Fibroblast of lung (primary cell): ENCODE measurements around the gene STAM. TPM values are rescaled to one million over a fixed set of nuclear protein-coding genes. Genes with fewer than 3 reads are reported as not detected.
"Not testable (repeated sequence)": the region's sequence is repeated elsewhere in the genome, so short reads cannot be mapped to it uniquely, and the experiment has no call there.

Experiments used
- DNase-seq, 2 donors: peaks; one replicate each; pipeline versions ENCODE4 v3.0.0 to v3.0.0-alpha.2; 2010; ENCODE audit warnings: low read depth in 2 of 2
- H2AFZ ChIP-seq: 2 replicates; pipeline ENCODE4 v1.5.1; 2012; ENCODE audit warnings: low read length, control low read depth, inconsistent platforms
- H3K27ac ChIP-seq: 2 replicates; pipeline ENCODE4 v1.5.1; 2011; ENCODE audit warnings: low read length, control low read depth; ENCODE audit not compliant: insufficient read depth
- H3K27me3 ChIP-seq: 2 replicates; pipeline ENCODE4 v1.5.1; 2011; ENCODE audit warnings: mild to moderate bottlenecking, low read length; ENCODE audit not compliant: control insufficient read depth, insufficient read depth
- H3K36me3 ChIP-seq: 2 replicates; pipeline ENCODE4 v1.5.1; 2011; ENCODE audit warnings: low read length; ENCODE audit not compliant: control insufficient read depth, insufficient read depth
- H3K4me1 ChIP-seq: 2 replicates; pipeline ENCODE4 v1.5.1; 2011; ENCODE audit warnings: low read length; ENCODE audit not compliant: control insufficient read depth, insufficient read depth; ENCODE audit errors: extremely low read depth
- H3K4me2 ChIP-seq: 2 replicates; pipeline ENCODE4 v1.5.1; 2011; ENCODE audit warnings: low read length, control low read depth; ENCODE audit not compliant: insufficient read depth; ENCODE audit errors: extremely low read depth
- H3K4me3 ChIP-seq, 4 experiments: fragments of 200-600 bp in 1 of 4; sonication (generic) in 1 of 4; replicated peaks in 1 of 4; 2 replicates each; pipeline ENCODE4 v1.5.1; 2011 to 2016; ENCODE audit warnings: low read length in 4 of 4, low read depth in 3 of 4, mild to moderate bottlenecking in 3 of 4, control low read depth in 2 of 4, inconsistent platforms in 1 of 4, mixed read lengths in 1 of 4; ENCODE audit not compliant: insufficient read depth in 1 of 4; ENCODE audit errors: control extremely low read depth in 1 of 4
- H3K79me2 ChIP-seq: 2 replicates; pipeline ENCODE4 v1.5.1; 2012; ENCODE audit warnings: mild to moderate bottlenecking, low read length, inconsistent platforms; ENCODE audit not compliant: control insufficient read depth, insufficient read depth
- H3K9ac ChIP-seq: 2 replicates; pipeline ENCODE4 v1.5.1; 2011; ENCODE audit warnings: mild to moderate bottlenecking, low read length, control low read depth; ENCODE audit not compliant: insufficient read depth
- H3K9me3 ChIP-seq: 2 replicates; pipeline ENCODE4 v1.5.1; 2012; ENCODE audit warnings: low read depth, low read length; ENCODE audit not compliant: control insufficient read depth, insufficient read depth
- H4K20me1 ChIP-seq: 2 replicates; pipeline ENCODE4 v1.5.1; 2011; ENCODE audit warnings: low read length; ENCODE audit not compliant: control insufficient read depth, insufficient read depth; ENCODE audit errors: extremely low read depth
- EZH2 ChIP-seq: IDR thresholded peaks from 2 replicates; pipeline ENCODE4 v1.5.1; 2012; ENCODE audit warnings: low read length, control low read depth, mild to moderate bottlenecking; ENCODE audit errors: missing control alignments
- polyA plus RNA-seq, 2 donors: library from polyadenylated mRNA; depleted of rRNA in 1 of 2; stranded (reverse) in 1 of 2; unstranded in 1 of 2; fragments of >200 nt; gene quantifications; 2 replicates each; pipeline ENCODE4 v1.2.1, GENCODE V29; 2011 to 2012; ENCODE audit warnings: missing spikeins in 1 of 2
- total RNA-seq: library from RNA; depleted of rRNA; stranded (reverse); fragments of >200 nt; gene quantifications from 2 replicates; pipeline ENCODE4 v1.2.1, GENCODE V29; 2014
- TF ChIP-seq, protein P1 (sequence below), 2 donors: IDR thresholded peaks in 1 of 2; conservative IDR thresholded peaks in 1 of 2; 1 replicate in 1 of 2; 2 replicates in 1 of 2; pipeline ENCODE4 v1.5.1; 2011 to 2012; ENCODE audit warnings: low read length in 2 of 2, control low read depth in 1 of 2, inconsistent platforms in 1 of 2, low read depth in 1 of 2, mild to moderate bottlenecking in 1 of 2

STAM gene
- total and polyA plus RNA-seq, 2 donors (not counting 1 experiment from before 2014, with no cell fraction given): 27.9 to 48.7 TPM

- no peak for TF ChIP-seq EZH2
- TF ChIP-seq, protein P1, sequence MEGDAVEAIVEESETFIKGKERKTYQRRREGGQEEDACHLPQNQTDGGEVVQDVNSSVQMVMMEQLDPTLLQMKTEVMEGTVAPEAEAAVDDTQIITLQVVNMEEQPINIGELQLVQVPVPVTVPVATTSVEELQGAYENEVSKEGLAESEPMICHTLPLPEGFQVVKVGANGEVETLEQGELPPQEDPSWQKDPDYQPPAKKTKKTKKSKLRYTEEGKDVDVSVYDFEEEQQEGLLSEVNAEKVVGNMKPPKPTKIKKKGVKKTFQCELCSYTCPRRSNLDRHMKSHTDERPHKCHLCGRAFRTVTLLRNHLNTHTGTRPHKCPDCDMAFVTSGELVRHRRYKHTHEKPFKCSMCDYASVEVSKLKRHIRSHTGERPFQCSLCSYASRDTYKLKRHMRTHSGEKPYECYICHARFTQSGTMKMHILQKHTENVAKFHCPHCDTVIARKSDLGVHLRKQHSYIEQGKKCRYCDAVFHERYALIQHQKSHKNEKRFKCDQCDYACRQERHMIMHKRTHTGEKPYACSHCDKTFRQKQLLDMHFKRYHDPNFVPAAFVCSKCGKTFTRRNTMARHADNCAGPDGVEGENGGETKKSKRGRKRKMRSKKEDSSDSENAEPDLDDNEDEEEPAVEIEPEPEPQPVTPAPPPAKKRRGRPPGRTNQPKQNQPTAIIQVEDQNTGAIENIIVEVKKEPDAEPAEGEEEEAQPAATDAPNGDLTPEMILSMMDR (conservative IDR thresholded peaks at IDR 0.05 in 1 of 2, IDR thresholded peaks at IDR 0.05 in 1 of 2; ENCODE audit: low read depth in 1 of 2, low read length in 2 of 2): no peak
- Histone ChIP-seq H3K4me3 (no peak overlapping the region), H3K27me3 (no peaks in the 10 kb centered on the region), H3K4me2 (no peak overlapping the region), H3K27ac (no peak overlapping the region), H3K4me1 (no peaks in the 10 kb centered on the region), H3K9ac (no peak overlapping the region), H2AFZ (no peak overlapping the region), H3K79me2 (no peaks in the 10 kb centered on the region), H4K20me1 (no peaks in the 10 kb centered on the region), H3K9me3 (no peaks in the 10 kb centered on the region), H3K36me3 (peaks cover 13% of the 10 kb centered on the region)
- DNase-seq: no peak
Observed at GRCh38 chr10:17712717-17713471, 68.9 kb downstream of the STAM start.

- no peak overlapping the region for H3K4me2 ChIP-seq
- TF ChIP-seq, protein P1 (conservative IDR thresholded peaks at IDR 0.05 in 1 of 2, IDR thresholded peaks at IDR 0.05 in 1 of 2; ENCODE audit: low read depth in 1 of 2, low read length in 2 of 2): no peak
- TF ChIP-seq EZH2: no peak
- H2AFZ ChIP-seq: no peak overlapping the region
- H3K27me3 ChIP-seq: no peaks in the 10 kb centered on the region
- H3K36me3 ChIP-seq: peaks cover 13% of the 10 kb centered on the region
- no peaks in the 10 kb centered on the region for H4K20me1 ChIP-seq
- H3K9ac ChIP-seq: no peak overlapping the region
- H3K79me2 ChIP-seq: no peaks in the 10 kb centered on the region
- no peak for DNase-seq
- H3K27ac ChIP-seq: no peak overlapping the region
- no peaks in the 10 kb centered on the region for H3K9me3 ChIP-seq
- H3K4me3 ChIP-seq: no peak overlapping the region
- no peaks in the 10 kb centered on the region for H3K4me1 ChIP-seq
Observed at GRCh38 chr10:17713758-17714157, 69.8 kb downstream of the STAM start.

DNA sequence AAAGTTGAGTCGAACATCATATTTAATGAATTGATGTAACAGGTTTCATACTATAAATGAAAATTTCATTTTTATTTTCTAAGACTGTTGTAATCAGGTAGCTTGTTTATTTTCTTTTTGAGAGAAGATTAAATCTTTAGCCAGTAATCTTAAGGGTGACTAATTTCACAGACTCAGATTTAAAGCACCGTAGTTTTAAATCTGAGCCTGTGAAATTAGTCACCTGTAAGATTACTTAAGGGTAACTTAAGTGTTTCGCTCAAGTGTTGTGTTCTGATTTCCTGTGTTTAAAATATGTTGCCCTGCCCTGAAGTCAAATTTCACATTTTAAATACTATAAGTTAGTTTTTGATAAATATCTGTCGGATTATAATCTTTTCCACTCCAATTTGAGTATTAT lies 72.2 kb downstream of the STAM start:
- H3K79me2 ChIP-seq: no peaks in the 10 kb centered on the region
- no peak overlapping the region for H3K4me3 ChIP-seq
- H3K9me3 ChIP-seq: no peaks in the 10 kb centered on the region
- H3K27me3 ChIP-seq: no peaks in the 10 kb centered on the region
- no peaks in the 10 kb centered on the region for H3K4me1 ChIP-seq
- H3K36me3 ChIP-seq: peaks cover 12% of the 10 kb centered on the region
- no peak overlapping the region for H3K4me2 ChIP-seq
- TF ChIP-seq, protein P1 (conservative IDR thresholded peaks at IDR 0.05 in 1 of 2, IDR thresholded peaks at IDR 0.05 in 1 of 2; ENCODE audit: low read depth in 1 of 2, low read length in 2 of 2): no peak
- TF ChIP-seq EZH2: no peak
- no peaks in the 10 kb centered on the region for H4K20me1 ChIP-seq
- H2AFZ ChIP-seq: no peak overlapping the region
- no peak overlapping the region for H3K27ac ChIP-seq
- DNase-seq: no peak
- H3K9ac ChIP-seq: no peak overlapping the region

- not testable (repeated sequence) for H3K4me3 ChIP-seq, H3K4me2 ChIP-seq, H3K27ac ChIP-seq, H3K36me3 ChIP-seq, H3K79me2 ChIP-seq, DNase-seq, H3K4me1 ChIP-seq, H3K9ac ChIP-seq, H4K20me1 ChIP-seq, H2AFZ ChIP-seq, H3K9me3 ChIP-seq, H3K27me3 ChIP-seq
Observed at GRCh38 chr10:17722317-17723014, 78.5 kb downstream of the STAM start.
